Brain microvascular endothelial cell (primary cell): ENCODE results near the gene YPEL2.

Source experiments
- DNase-seq: peaks from one replicate; pipeline ENCODE4 v3.0.0-alpha.2; 2020
- H3K27ac ChIP-seq: fragments of 250-450 bp; sonication (Bioruptor Pico); 2 replicates; pipeline ENCODE4 v1.5.1; 2020; ENCODE audit warnings: mild to moderate bottlenecking, moderate library complexity
- H3K27me3 ChIP-seq: fragments of 250-450 bp; sonication (Bioruptor Pico); replicated peaks from 2 replicates; pipeline ENCODE4 v1.5.1; 2020; ENCODE audit warnings: mild to moderate bottlenecking
- H3K36me3 ChIP-seq: fragments of 250-450 bp; sonication (Bioruptor Pico); replicated peaks from 2 replicates; pipeline ENCODE4 v1.5.1; 2020; ENCODE audit warnings: mild to moderate bottlenecking
- H3K4me3 ChIP-seq: 2 replicates; pipeline ENCODE4 v1.5.1; 2011; ENCODE audit warnings: low read depth, mild to moderate bottlenecking, control low read depth, low read length, moderate library complexity
- in situ Hi-C: cut with HindIII; loops from 2 replicates; pipeline ENCODE4 v1.10.0; 2017; ENCODE audit warnings: low sequenced_read_pairs, low pct_ligation_motif_present
- TF ChIP-seq, protein P1 (sequence below): IDR thresholded peaks from 2 replicates; pipeline ENCODE4 v1.5.1; 2011; ENCODE audit warnings: low read depth, mild to moderate bottlenecking, moderate library complexity, low read length, control low read depth, inconsistent platforms; ENCODE audit errors: missing control alignments

The YPEL2 gene

DNA sequence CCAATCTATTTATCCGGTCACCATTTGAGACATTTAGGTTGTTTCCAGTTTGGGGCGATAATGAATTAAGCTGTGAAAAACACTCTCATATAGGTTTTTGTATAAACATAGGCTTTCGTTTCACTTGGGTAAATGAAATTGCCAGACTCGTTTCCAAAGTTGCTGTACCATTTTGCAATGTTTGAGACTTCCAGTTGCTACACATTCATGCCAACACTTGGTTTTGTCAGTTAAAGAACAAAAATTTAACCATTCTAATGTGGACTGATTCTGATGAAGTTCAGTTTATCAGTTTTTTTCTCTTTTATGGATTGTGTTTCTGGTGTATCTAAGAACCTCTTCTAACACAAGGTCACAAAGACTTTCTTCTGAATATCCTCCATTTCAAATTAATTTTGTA, 52.4 kb downstream of the YPEL2 start:
- no peak for DNase-seq
- H3K36me3 ChIP-seq, result no peaks in the 10 kb centered on the region
- H3K27ac ChIP-seq, result no peak overlapping the region
- H3K4me3 ChIP-seq, result no peak overlapping the region
- H3K27me3 ChIP-seq, result no peaks in the 10 kb centered on the region
- TF ChIP-seq, protein P1, sequence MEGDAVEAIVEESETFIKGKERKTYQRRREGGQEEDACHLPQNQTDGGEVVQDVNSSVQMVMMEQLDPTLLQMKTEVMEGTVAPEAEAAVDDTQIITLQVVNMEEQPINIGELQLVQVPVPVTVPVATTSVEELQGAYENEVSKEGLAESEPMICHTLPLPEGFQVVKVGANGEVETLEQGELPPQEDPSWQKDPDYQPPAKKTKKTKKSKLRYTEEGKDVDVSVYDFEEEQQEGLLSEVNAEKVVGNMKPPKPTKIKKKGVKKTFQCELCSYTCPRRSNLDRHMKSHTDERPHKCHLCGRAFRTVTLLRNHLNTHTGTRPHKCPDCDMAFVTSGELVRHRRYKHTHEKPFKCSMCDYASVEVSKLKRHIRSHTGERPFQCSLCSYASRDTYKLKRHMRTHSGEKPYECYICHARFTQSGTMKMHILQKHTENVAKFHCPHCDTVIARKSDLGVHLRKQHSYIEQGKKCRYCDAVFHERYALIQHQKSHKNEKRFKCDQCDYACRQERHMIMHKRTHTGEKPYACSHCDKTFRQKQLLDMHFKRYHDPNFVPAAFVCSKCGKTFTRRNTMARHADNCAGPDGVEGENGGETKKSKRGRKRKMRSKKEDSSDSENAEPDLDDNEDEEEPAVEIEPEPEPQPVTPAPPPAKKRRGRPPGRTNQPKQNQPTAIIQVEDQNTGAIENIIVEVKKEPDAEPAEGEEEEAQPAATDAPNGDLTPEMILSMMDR, result no peak
- in situ Hi-C loops, result no loop called here

DNA sequence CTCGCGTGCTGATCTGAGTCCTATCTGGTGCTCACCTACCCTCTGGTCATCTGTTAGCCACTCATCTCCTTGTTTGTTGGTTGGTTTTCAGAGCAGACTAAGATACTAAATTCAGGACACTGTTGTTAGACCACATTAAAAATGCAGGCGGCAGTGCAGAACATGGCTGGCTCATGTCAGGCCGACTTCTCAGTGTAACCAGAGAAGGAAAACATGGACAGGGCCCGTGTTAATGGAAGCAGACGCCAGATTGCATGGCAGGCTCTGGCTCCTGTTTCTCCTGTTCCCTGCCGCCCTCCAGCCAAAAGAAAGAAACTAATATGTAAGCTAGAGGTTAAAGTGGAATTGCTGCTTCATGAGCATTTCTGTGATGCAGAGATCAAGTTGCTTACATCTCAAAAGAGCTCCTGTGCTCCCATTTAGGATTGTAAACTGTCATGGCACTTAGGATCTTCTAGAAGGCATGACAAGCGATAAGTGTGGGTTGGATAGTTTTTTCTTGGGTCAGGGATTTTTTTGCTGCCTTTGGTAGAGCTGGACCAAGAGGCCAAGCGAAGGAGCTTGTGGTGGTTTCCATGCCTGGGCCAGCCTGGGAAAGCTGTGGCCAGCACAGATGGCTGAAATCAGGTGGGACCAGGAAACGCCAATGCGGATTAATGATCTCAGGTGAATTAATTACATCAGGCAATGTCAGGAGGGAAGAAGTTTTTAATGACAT, 56.1 kb downstream of the YPEL2 start:
- Histone ChIP-seq H3K27ac (no peak overlapping the region), H3K4me3 (no peak overlapping the region), H3K36me3 (no peaks in the 10 kb centered on the region), H3K27me3 (no peaks in the 10 kb centered on the region)
- in situ Hi-C loops, result no loop called here
- TF ChIP-seq, protein P1, result no peak
- DNase-seq, result no peak

DNA sequence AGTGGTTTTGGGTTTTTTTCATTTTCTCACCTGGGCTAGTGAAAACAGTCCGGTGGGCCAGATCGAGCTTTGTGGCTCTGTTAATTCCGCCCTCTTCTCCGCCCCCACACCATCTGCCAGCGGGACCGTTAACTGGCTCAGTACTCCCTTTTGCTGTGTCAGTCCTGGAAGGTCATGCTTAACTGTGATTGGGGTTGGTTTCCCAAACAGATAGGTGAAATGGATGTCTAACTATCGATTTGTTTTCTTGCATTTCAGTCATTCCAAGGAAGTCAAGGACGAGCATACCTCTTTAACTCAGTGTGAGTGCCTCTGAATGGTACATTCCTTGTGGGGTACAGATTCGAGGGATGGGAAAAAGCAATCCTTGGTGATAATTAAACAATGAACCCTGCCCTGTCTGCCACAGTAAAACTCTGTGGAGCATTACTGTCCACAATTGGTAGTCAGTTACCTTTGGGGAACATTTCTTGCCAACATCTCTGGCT, 56.7 kb downstream of the YPEL2 start:
- DNase-seq, result no peak
- no peaks in the 10 kb centered on the region for H3K27me3 ChIP-seq
- in situ Hi-C loops, result no loop called here
- H3K36me3 ChIP-seq, result no peaks in the 10 kb centered on the region
- no peak overlapping the region for H3K4me3 ChIP-seq
- no peak overlapping the region for H3K27ac ChIP-seq
- TF ChIP-seq, protein P1, result no peak

DNA sequence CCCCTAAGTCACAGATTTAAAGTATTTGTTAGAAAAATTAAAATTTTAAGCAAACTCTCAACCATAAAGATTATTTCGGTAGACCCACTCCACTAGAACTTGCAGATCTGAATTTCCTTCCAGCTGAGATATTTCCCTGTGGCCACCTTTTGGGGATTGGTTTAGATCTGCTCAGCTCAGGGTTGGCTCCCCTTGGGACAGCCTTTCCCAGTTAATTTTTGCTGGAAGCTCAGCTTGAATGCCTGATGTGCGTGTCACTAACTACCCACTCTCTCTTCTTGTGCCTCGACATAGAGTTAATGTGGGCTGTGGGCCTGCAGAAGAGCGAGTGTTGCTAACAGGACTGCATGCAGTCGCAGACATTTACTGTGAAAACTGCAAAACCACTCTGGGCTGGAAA, 57.6 kb downstream of the YPEL2 start:
- Histone ChIP-seq H3K36me3 (no peaks in the 10 kb centered on the region), H3K27me3 (no peaks in the 10 kb centered on the region), H3K4me3 (no peak overlapping the region), H3K27ac (no peak overlapping the region)
- TF ChIP-seq, protein P1, result no peak
- DNase-seq, result no peak
- in situ Hi-C loops, result no loop called here

DNA sequence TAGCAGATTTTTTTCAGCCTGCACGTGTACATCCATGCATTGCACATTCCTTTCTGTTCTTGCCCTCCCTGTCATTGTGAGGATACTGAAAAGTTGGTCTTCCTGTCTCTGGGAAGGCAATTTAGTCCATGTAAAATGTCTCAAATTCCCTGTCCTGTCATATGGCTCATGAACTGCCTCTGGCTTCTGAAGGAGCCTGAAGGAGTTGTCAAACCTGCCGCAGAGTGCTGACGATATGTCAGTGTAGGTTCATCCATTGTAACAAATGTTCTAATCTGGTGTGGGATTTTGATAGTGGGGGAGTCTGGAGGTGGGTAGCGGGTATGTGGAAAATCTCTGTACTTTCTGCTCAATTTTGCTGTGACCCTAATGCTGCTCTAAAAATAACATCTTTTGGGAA, 59.6 kb downstream of the YPEL2 start:
- in situ Hi-C loops, result no loop called here
- H3K36me3 ChIP-seq, result no peaks in the 10 kb centered on the region
- TF ChIP-seq, protein P1, result no peak
- H3K27ac ChIP-seq, result no peak overlapping the region
- H3K27me3 ChIP-seq, result no peaks in the 10 kb centered on the region
- no peak for DNase-seq
- H3K4me3 ChIP-seq, result no peak overlapping the region
